ENCODE data around the gene DCTN5.
"Not testable (repeated sequence)": the region's sequence is repeated elsewhere in the genome, so short reads cannot be mapped to it uniquely, and the experiment has no call there.

The DCTN5 gene

DNA sequence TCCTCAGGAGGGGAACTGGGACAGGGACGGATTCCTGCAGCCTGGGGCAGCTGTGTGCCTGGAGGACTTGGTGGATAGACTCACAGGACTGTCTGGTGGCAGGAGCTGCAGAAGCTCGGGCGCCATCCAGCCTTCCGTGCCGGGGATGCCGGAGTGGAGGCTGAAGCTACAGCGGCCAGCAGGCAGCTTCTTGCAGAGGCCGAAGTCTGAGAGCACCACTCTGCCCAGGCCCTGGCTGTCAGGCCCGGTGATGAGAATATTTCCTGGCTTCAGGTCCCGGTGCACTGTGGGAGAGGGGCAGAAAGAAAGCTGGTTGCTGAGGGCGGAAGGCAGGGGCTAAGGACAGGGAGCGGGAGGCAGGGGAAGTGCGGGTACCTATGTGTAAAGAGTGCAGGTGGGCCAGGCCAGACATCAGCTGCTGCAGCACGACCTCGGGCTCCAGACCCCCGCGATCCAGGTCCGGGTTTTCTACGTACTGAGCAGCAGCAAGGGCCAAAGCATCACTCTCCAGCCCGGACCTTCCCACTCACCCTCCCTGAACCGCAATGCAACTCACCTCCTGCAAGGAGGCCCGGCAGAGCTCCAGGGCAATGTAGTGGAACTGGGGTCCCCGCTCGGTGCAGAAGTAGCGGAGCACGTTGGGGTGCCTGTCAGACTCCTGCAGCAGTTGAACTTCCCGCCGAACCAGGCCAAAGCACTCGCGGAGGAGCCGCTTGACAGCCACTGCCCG, 53.5 kb downstream of the DCTN5 start:
- DNase-seq: no peak

DNA sequence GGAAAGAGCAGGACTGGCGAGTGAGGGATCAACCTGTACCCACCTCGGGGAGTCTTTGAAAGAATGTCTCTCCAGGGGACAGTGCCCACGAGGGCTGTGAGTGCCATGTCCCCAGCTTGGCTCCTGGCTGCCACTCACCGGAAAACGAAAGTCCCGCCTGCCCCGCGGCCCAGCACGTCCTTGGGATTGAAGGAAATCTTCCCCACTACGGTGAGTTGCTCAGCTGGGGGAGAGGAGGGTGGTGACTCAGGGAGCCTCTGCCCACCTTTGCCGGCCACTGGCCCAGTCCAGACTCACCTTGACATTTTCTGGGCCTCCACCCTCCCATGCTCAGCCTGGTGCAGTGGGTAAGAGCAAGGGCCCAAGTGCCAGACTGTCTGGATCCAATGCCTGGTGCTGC, 54.5 kb downstream of the DCTN5 start:
- DNase-seq: no peak

DNA sequence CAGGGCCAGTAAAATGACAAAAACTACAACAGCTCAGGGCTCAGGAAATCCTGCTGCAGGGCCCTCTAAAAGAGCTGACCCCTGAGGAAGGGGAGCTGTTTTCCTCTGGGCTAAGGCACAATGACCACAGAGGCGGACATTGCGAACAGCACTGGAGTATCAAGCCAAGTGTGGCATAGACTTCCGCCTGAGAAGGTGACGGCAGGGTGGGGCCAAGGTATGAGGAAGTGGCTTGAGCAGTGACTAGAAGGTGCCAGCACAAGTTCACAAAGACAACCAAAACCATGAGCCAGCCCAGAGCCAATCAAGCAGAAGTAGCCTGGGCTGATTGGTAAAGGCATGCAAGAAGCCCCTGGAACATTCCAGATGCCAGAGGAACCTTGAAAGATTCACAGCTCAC, 57.8 kb downstream of the DCTN5 start:
- no peak for DNase-seq

DNA sequence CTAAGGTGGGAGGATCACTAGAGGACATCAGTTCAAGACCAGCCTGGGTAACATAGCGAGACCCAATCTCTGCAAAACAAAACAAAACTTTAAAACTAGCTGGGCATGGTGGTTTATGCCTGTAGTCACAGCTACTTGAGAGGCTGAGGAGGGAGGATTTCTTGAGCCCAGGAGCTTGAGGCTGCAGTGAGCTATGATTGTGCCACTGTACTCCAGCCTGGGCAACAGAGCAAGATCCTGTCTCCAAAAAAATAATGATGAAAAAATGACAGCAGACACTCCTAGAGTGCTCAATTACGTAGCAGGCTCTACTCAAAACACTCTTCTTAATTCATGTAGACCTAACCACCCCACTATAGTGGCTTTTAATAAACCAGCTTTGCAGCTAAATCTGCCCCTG, 58.8 kb downstream of the DCTN5 start:
- no peak for DNase-seq

DNA sequence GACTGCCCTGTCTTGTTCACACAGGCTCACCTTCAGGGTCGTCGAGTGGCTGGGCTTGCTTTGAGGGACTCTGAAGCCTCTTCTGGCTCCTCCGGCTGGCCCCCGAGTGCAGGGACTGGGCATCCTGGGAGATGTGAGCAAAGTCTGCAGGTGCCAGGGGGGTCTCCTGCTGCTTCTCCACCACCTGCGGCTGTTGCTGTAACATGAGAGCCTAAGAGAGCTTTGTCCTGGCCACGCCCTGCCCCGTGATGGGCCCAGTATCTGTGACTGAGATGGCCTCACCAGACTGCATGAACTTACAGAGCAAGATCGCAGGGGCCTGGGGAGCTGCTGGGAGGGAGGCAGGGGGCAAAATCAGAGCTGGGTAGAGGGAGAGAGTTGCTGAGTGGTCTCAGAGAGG, 59.2 kb downstream of the DCTN5 start:
- no peak for DNase-seq

DNA sequence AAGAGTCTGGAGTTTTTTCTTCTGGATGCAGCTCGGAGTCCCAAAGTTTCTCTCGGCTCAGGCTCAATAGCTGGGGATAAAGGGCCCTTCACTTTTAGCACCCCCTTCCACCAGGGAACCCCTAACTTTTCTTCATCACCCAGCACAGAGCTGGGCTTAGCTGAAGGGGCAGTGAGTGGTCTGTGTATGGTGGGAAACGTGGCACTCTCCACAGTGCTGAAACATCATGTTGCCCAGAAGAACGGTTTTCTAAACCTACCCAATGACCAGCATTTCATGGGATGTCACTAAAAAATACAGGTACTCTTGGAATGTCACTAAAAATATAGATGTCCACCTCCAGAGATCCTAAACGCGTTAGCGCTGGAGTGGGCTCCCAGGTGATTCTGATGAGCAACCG, 59.8 kb downstream of the DCTN5 start:
- DNase-seq: no peak

DNA sequence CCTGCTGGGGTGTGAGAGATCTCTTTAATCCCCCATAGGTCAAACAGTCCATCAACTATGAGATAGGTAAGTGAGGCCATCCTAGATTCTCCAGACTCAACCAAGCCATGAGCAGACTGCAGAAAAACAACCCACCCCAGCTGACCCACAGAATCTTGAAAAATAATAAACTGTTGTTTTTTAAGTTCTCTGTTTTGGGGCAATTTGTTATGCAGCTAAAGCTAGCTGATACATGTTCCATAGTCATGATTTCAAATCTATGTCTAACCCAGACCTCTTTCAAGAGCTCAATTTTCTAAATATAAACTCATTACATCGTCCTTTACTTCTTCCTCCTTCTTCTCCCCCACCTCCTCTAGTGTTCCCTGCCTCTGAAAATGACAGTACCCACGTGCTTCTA, 61.7 kb downstream of the DCTN5 start:
- DNase-seq: no peak

DNA sequence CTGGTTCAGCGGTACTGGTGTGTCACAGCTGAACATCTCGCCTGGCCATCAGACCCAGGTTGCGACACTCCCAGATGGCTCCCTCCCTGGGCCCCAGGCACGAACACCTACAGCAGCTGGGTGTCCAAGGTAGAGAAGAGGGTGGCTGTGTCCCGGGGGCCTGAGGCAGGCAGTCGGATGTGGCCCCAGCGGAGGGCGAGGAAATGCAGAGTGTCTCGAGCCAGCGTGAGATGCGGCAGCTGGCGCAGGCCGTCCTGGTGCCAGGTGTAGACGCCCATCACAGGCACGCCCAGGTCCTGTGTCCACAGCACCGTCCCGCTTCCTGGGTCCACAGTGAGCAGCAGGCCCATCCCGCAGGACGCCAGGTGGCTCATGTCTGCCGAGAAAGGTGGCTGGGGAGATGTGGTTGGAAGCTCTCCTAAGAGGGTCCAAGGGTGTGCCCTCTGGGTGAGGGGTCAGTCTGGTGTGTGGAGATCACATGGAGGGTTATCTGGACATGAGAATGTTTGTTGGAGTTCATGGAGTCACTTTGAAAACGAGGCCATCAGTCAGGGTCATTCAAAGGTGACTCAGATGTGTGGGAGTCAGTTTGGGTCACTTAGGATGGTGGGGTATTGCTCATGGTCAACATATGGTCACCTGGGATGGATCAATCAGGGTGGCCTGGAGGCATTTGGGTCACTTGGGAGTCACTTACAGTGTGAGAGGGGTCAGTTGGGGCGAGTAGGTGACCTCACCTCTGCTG, 63.7 kb downstream of the DCTN5 start:
- DNase-seq: no peak

DNA sequence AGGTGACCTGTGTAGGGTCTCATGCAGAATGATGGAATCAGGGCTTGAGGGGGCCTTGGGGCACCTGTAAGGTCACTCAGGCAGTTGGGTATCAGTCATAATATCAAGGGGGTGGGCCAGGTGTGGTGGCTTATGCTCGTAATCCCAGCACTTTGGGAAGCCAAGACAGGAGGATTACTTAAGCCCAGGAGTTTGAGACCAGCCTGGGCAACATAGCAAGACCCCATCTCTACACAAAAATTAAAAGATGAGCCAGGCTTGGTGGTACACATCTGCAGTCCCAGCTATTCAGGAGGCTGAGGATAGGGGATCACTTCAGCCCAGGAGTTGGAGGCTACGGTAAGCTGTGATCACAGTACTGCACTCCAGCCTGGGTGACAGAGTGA, 64.2 kb downstream of the DCTN5 start:
- no peak for DNase-seq

DNA sequence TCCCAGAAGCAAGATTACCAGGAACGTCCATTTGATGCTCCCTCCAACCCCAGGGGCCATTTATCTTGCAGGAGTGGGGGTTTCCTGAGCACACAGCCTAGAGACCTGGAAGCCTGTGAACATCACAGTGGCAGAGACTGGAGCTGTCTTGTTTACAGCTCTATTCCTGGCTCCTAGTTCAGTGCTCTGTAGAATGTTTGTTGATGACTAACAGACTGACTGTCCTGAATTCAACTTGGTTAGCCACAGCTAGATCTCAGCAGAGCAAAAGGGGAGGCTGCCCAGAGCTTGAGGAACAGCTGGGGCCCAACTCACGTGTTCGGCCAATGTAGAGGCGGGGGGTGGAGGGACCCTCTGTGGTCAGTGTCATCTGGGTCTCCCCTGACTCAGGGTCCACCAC, 65.2 kb downstream of the DCTN5 start:
- DNase-seq: no peak

DNA sequence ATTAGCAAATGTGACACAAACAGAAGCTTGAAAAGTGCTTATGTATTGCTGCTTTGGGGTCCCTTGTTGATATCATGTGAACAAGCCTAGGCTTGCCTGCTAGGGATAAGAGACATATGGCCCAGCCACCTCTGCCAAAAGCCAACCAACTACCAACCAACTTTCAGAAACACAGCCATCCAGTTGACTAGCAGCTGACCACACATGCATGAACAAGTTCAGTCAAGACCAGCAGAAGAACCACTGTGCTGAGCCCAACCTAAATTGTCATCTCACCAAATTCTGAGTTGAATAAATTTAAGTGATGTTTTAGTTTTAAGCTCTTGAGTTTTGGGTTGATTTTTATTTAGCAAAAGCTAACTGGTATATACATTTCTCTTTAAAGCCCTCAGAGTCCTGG, 68.3 kb downstream of the DCTN5 start:
- no peak for DNase-seq

DNA sequence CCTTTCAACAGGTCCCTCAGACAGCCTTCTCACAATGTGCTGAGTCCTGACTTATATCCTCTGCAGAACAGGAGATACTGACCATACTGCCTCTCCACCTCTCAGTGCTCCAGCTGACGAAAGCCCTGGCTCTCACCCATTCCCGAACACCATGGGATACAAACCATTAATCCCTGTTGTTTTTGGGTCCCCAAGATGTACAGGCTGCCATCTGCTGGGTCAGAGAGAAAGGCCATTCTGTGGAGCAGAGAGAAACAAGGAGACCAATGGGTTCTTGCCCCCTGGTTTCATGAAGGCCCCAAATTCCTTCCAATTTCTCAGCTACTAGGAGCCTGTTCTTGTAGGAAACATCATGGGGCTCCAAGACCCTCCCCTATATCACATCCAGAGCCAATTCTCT, 68.7 kb downstream of the DCTN5 start:
- DNase-seq: no peak

DNA sequence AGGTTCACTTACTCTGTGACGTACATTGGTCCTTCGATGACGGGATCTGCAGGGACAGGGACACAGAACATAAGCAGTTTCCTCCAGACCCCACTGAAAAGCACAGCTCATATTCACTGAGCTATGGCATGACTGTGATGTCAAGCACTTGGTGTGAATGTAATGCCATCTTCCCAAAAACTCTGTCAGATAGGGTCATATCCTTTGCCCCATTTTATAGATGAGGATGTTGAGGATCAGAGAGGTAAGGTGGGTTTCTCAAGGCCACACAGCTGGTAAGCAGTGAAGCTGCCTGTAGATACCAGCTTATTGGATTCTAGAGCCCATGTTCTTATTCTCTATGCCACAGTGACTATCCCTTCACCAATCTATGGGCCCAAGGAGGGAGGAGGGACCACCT, 69.2 kb downstream of the DCTN5 start:
- DNase-seq: no peak

DNA sequence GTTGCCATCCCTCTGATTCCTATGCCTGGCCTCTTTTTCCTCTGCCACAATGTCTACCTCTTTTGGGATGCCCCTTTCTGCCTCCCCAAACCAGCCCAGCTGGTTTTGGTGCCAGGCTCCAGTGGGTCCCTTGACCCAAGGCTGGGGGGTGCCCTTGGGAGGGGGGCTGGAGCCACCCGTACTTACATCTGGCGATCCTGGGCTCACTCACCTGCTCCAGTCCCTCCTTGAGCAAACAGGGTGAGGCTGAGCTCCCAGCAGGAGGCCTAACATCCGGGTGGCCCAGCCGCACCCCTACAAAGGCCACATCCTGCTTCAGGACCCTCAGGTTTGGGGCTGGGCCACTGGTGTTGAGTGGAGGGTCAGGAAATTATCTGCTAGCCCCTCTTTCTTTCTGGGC, 70.5 kb downstream of the DCTN5 start:
- DNase-seq: no peak

DNA sequence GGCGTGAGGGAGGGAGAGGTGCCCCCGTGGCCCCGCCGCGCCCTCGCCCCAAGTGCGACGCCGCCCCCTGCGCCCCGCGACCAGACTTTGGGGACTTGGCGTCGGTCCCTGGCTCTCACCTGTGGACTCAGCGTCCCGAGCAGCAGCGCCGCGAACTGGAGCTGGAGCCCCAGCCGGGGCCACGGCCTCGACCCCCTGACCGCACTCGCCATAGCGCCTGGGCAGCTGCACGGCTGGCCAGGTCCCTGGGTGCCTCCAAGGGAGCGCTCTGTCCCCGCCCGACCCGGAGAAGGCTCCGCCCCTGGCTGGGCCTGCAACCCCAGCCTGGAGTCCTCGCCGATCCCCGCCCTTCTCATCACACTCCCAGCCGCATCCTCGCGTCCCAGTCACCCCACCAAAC, 71.7 kb downstream of the DCTN5 start, which contains the start of gene ERN2:
Gene ERN2, minus strand, starts transcription at position 247 of the 400 bp plus-strand sequence. Its CDS starts 35 bp downstream, at position 212.
- no peak for DNase-seq

DNA sequence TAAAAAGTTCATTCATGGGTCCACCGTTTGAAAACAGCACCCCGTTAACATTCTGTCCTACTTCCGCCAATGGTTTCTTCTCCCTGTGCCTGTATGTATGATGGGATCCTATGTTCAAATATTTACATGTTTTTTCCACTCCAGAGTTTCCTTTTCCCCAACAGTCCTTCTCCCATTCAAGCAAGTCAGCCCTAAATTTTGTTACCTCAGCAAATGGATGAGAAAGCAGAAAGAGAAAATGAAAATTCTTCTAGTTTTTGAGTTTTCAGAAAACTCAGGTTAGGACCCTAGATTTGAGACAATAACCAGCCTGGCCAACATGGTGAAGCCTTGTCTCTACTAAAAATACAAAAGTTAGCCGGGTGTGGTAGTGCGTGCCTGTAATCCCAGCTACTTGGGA, 75.2 kb downstream of the DCTN5 start:
- DNase-seq: no peak

DNA sequence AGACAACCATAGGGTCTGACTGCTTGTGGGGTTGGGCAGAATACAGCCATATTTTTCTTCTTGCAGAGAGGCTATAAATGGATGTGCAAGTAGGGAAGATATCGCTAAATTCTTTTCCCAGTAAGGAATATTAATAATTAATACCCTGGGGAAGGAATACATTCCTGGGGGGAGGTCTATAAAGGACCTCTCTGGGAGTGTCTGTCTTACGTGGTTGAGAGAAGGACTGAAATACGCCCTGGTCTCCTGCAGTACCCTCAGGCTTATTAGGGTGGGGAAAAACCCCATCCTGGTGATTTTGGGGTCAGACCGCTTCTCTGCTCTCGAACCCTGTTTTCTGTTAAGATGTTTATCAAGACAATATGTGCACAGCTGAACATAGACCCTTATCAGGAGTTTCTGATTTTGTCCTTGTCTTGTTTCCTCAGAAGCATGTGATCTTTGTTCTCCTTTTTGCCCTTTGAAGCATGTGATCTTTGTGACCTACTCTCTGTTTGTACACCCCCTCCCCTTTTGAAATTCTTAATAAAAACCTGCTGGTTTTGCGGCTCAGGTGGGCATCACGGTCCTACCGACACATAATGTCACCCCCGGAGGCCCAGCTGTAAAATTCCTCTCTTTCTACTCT, 81.5 kb downstream of the DCTN5 start:
- DNase-seq: not testable (repeated sequence)

DNA sequence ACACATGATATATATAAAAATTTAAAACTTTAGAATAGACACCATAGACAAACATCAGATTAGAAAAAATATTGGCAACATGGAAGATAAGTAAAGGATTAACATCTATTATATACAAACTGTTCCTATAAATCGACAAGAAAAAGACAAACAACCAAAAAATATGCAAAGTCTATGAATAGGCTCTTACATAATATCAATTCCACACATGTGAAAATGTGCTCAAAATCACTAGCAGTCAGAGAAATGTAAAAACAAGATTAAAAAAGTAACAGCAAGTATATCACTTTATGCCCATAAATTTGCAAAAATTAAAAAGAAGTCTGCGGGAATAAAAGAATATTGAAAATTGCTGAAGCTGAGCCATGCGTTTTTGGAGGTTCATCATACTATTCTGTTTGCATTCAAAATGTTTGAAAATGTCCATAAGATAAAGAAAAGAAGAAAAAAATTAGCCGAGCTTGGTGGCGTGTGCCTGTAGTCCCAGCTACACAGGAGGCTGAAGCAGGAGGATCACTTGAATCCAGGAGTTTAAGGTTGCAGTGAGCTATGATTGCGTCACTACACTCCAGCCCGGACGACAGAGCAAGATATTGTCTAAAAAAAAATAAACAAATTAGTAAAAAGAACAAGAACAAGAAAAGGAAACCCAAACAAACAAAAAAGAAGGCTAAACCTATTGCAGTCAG, 83.0 kb downstream of the DCTN5 start:
- no peak for DNase-seq

DNA sequence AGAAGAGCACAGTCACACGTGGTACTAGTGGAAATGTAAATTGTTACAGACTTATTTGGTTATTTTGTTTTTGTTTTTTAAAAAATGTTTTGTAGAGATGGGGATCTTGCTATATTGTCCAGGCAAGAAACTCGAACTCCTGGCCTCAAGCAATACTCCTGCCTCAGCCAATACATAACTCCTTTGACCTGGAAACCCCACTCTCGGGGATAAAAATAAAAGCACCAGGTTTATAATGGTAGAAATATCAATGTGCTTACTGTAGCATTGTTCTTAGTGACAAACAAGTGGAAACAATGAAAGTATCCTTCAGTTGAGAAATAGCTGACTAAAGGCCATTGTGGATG, 83.5 kb downstream of the DCTN5 start:
- no peak for DNase-seq

DNA sequence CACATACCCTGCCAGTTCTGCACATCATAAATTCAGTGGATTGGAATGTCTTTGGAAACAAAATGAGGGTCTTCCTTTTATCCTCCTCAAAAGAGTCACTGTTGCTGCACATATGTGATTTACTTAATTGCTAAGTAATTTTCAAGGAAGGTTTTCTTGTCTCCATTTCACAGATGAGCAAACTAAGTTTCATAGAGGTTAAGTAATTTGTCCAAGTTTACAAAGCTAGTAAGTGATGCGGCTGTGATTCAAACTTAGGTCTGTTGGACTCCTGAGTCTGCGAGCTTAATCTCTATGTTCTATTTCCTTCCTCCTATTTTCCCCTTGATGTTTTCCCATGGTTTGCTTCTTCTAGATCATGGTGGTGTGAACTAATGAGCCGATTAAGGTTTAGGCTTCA, 85.4 kb downstream of the DCTN5 start:
- DNase-seq: no peak

Data from KG1 (cell line).